Liver (tissue), 9 donors: ENCODE measurements around the gene SCD5. TPM values are rescaled to one million over a fixed set of nuclear protein-coding genes. Genes with fewer than 3 reads are reported as not detected.

Experiments
- DNase-seq: peaks from one replicate; pipeline ENCODE4 v3.0.0-alpha.2; 2017; ENCODE audit warnings: low spot score
- H3K27ac ChIP-seq, 2 donors: one replicate each; pipeline ENCODE4 v1.7.0; 2013; ENCODE audit warnings: inconsistent platforms in 2 of 2, low read length in 2 of 2, control low read depth in 1 of 2, low read depth in 1 of 2, mild to moderate bottlenecking in 1 of 2
- H3K27me3 ChIP-seq, 4 donors: one replicate each; pipeline versions ENCODE4 v1.6.1 to v1.7.0; 2013; ENCODE audit warnings: low read length in 3 of 4, inconsistent platforms in 1 of 4, mild to moderate bottlenecking in 1 of 4, moderate library complexity in 1 of 4; ENCODE audit not compliant: control insufficient read depth in 4 of 4, insufficient read depth in 4 of 4
- H3K36me3 ChIP-seq, 4 donors: one replicate each; pipeline versions ENCODE4 v1.6.1 to v1.7.0; 2013; ENCODE audit warnings: low read length in 3 of 4, mild to moderate bottlenecking in 3 of 4, low read depth in 1 of 4, moderate library complexity in 1 of 4; ENCODE audit not compliant: control insufficient read depth in 4 of 4, insufficient read depth in 3 of 4
- H3K4me1 ChIP-seq, 4 donors: one replicate each; pipeline versions ENCODE4 v1.6.1 to v1.7.0; 2013; ENCODE audit warnings: low read length in 3 of 4, mild to moderate bottlenecking in 3 of 4, moderate library complexity in 1 of 4; ENCODE audit not compliant: control insufficient read depth in 4 of 4, insufficient read depth in 4 of 4
- H3K4me3 ChIP-seq, 3 donors: one replicate each; pipeline versions ENCODE4 v1.6.1 to v1.7.0; 2013; ENCODE audit warnings: low read length in 3 of 3, control low read depth in 1 of 3, low read depth in 1 of 3, mild to moderate bottlenecking in 1 of 3
- H3K9ac ChIP-seq, 2 donors: one replicate each; pipeline ENCODE4 v1.7.0; 2013; ENCODE audit warnings: low read length in 2 of 2, mild to moderate bottlenecking in 2 of 2, moderate library complexity in 2 of 2, control low read depth in 1 of 2, low read depth in 1 of 2
- H3K9me3 ChIP-seq, 4 donors: one replicate each; pipeline versions ENCODE4 v1.6.1 to v1.7.0; 2013; ENCODE audit warnings: low read length in 3 of 4; ENCODE audit not compliant: control insufficient read depth in 4 of 4
- ATF3 ChIP-seq: IDR thresholded peaks from 2 replicates; pipeline ENCODE4 v1.6.1; 2016; ENCODE audit warnings: antibody characterized with exemption
- CTCF ChIP-seq: fragments of 150-350 bp; IDR thresholded peaks from 2 replicates; pipeline ENCODE4 v1.5.1; 2017; ENCODE audit warnings: improper control_type of control experiment, low read depth, low read length; ENCODE audit not compliant: missing input control
- FOXA1 ChIP-seq: IDR thresholded peaks from 2 replicates; pipeline ENCODE4 v1.6.1; 2016; ENCODE audit warnings: antibody characterized with exemption
- FOXA2 ChIP-seq: IDR thresholded peaks from 2 replicates; pipeline ENCODE4 v1.6.1; 2016; ENCODE audit warnings: antibody characterized with exemption
- GABPA ChIP-seq, 2 donors: IDR thresholded peaks in 1 of 2; conservative IDR thresholded peaks in 1 of 2; 2 replicates each; pipeline ENCODE4 v1.6.1; 2016; ENCODE audit warnings: antibody characterized with exemption in 2 of 2, mild to moderate bottlenecking in 1 of 2, moderate library complexity in 1 of 2
- HNF4A ChIP-seq, 2 donors: conservative IDR thresholded peaks; 2 replicates each; pipeline ENCODE4 v1.6.1; 2016; ENCODE audit warnings: antibody characterized with exemption in 2 of 2, mild to moderate bottlenecking in 2 of 2
- HNF4G ChIP-seq: IDR thresholded peaks from 2 replicates; pipeline ENCODE4 v1.6.1; 2016; ENCODE audit warnings: antibody characterized with exemption
- JUND ChIP-seq, 2 donors: IDR thresholded peaks; 2 replicates each; pipeline ENCODE4 v1.6.1; 2016; ENCODE audit warnings: antibody characterized with exemption in 2 of 2
- MAX ChIP-seq: IDR thresholded peaks from 2 replicates; pipeline ENCODE4 v1.6.1; 2016; ENCODE audit warnings: antibody characterized with exemption
- RAD21 ChIP-seq, 2 donors: IDR thresholded peaks; 2 replicates each; pipeline ENCODE4 v1.6.1; 2016; ENCODE audit warnings: antibody characterized with exemption in 2 of 2, mild to moderate bottlenecking in 2 of 2
- REST ChIP-seq: IDR thresholded peaks from 2 replicates; pipeline ENCODE4 v1.6.1; 2016; ENCODE audit warnings: antibody characterized with exemption, mild to moderate bottlenecking
- RXRA ChIP-seq, 2 donors: IDR thresholded peaks; 2 replicates each; pipeline ENCODE4 v1.6.1; 2017 to 2018; ENCODE audit warnings: antibody characterized with exemption in 2 of 2, mild to moderate bottlenecking in 1 of 2
- TAF1 ChIP-seq: conservative IDR thresholded peaks from 2 replicates; pipeline ENCODE4 v1.6.1; 2016; ENCODE audit warnings: antibody characterized with exemption, mild to moderate bottlenecking
- YY1 ChIP-seq: IDR thresholded peaks from 2 replicates; pipeline ENCODE4 v1.6.1; 2016; ENCODE audit warnings: antibody characterized with exemption, mild to moderate bottlenecking
- ZBTB33 ChIP-seq: IDR thresholded peaks from 2 replicates; pipeline ENCODE4 v1.6.1; 2016; ENCODE audit warnings: antibody characterized with exemption
- whole genome bisulfite sequencing: extraction: QIAGEN DNeasy Blood & Tissue Kit; methylation state at CpG from one replicate; pipeline ENCODE4 v1.1.7; 2013; 5-methylcytosine and 5-hydroxymethylcytosine counted together
- polyA plus RNA-seq, 2 donors: library from polyadenylated mRNA; stranded (reverse) in 1 of 2; unstranded in 1 of 2; fragments of 200-250 nt in 1 of 2; fragments of >200 nt in 1 of 2; fragmentation: Nextera tagmentation in 1 of 2; extraction: Ambion mirVana in 1 of 2; gene quantifications; one replicate each; pipeline versions ENCODE4 v1.2.1 to v1.2.3, GENCODE V29; 2013 to 2015
- total RNA-seq, 2 donors: library from RNA; depleted of rRNA; stranded (reverse); fragments of >200 nt; gene quantifications; one replicate each; pipeline ENCODE4 v1.2.3, GENCODE V29; 2014
- donor health status: healthy.
- donor health status: healthy.
- donor health status: healthy.
- donor health status: healthy.
- donor health status: healthy.

Gene SCD5
- total and polyA plus RNA-seq, 4 donors, result 0.14 to 1.9 (median 0.57) TPM

- WGBS, result 88% methylated on average over 7 of the region's 7 CpGs
- no peak for DNase-seq
- no peak for TF ChIP-seq RAD21 (IDR thresholded peaks at IDR 0.05)
- TF ChIP-seq GABPA (IDR thresholded peaks at IDR 0.05 in 1 of 2, conservative IDR thresholded peaks at IDR 0.05 in 1 of 2), result no peak
- no peak for TF ChIP-seq HNF4G
- TF ChIP-seq FOXA1, result no peak
- no peak for TF ChIP-seq FOXA2
- no peak for TF ChIP-seq CTCF
- no peak for TF ChIP-seq RXRA (IDR thresholded peaks at IDR 0.05)
- TF ChIP-seq REST, result no peak
- TF ChIP-seq ZBTB33, result no peak
- no peak for TF ChIP-seq ATF3
- Histone ChIP-seq H3K27ac (no peak overlapping the region), H3K4me3 (no peak overlapping the region), H3K4me1 (no peaks in the 10 kb centered on the region), H3K27me3 (no peaks in the 10 kb centered on the region), H3K9ac (no peak overlapping the region), H3K9me3 (no peaks in the 10 kb centered on the region), H3K36me3 (no peaks in the 10 kb centered on the region)
These were observed 65.0 kb downstream of the SCD5 start for GRCh38 chr4:82733636-82734035.

- Histone ChIP-seq H3K36me3 (no peaks in the 10 kb centered on the region), H3K4me1 (no peaks in the 10 kb centered on the region), H3K4me3 (no peak overlapping the region), H3K9ac (no peak overlapping the region), H3K27ac (no peak overlapping the region), H3K9me3 (no peaks in the 10 kb centered on the region), H3K27me3 (no peaks in the 10 kb centered on the region)
- TF ChIP-seq MAX (no peak), TAF1 (no peak), HNF4A (conservative IDR thresholded peaks at IDR 0.05) (no peak), RAD21 (IDR thresholded peaks at IDR 0.05) (no peak), REST (no peak), JUND (IDR thresholded peaks at IDR 0.05) (no peak), ATF3 (no peak), YY1 (no peak), ZBTB33 (no peak), GABPA (IDR thresholded peaks at IDR 0.05 in 1 of 2, conservative IDR thresholded peaks at IDR 0.05 in 1 of 2) (no peak)
- 89% methylated on average over 1 of the region's 1 CpG for WGBS
- no peak for DNase-seq
These were observed 70.3 kb downstream of the SCD5 start for GRCh38 chr4:82728301-82728700.
